Loucy (cell line): ENCODE data around the gene ARL3.

Source experiments
- EZH2phosphoT487 ChIP-seq: fragments of 200-600 bp; IDR thresholded peaks from 2 replicates; pipeline ENCODE4 v1.6.1; 2018; ENCODE audit warnings: antibody characterized with exemption, mild to moderate bottlenecking, moderate library complexity, borderline replicate concordance
- TF ChIP-seq, protein P1 (sequence below): fragments of 200-600 bp; sonication (generic); conservative IDR thresholded peaks from 2 replicates; pipeline ENCODE4 v1.5.1; 2014; ENCODE audit warnings: mild to moderate bottlenecking, antibody characterized with exemption, low read length

- TF ChIP-seq, protein P1, sequence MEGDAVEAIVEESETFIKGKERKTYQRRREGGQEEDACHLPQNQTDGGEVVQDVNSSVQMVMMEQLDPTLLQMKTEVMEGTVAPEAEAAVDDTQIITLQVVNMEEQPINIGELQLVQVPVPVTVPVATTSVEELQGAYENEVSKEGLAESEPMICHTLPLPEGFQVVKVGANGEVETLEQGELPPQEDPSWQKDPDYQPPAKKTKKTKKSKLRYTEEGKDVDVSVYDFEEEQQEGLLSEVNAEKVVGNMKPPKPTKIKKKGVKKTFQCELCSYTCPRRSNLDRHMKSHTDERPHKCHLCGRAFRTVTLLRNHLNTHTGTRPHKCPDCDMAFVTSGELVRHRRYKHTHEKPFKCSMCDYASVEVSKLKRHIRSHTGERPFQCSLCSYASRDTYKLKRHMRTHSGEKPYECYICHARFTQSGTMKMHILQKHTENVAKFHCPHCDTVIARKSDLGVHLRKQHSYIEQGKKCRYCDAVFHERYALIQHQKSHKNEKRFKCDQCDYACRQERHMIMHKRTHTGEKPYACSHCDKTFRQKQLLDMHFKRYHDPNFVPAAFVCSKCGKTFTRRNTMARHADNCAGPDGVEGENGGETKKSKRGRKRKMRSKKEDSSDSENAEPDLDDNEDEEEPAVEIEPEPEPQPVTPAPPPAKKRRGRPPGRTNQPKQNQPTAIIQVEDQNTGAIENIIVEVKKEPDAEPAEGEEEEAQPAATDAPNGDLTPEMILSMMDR, result no peak
- no peak for TF ChIP-seq EZH2phosphoT487
Measured at GRCh38 chr10:102712843-102713538, 1.2 kb downstream of the ARL3 start.
